Measurements from ENCODE around the gene HIVEP1. TPM values are rescaled to one million over a fixed set of nuclear protein-coding genes. Genes with fewer than 3 reads are reported as not detected.

The HIVEP1 gene
- total RNA-seq, 1 experiment from 2014 or later = 6.6 TPM

DNA sequence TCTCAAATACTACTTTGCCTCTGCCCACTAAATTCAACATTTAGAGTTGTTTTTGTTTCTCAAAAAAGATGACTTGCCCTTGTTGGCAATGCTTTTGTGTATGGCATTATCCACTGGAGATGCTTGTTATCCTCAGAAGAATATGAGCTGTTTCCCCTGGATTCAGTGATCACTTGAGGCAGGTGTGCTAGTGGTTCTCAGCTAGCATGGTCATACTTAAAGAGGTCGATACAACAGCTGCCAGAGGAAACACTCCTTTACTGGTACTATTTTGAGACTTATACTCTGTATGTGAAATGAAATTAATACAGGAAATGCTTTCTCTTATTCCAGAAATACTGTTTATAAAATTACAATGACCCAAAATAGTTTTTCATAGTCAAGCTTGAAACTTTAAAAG, 122.5 kb downstream of the HIVEP1 start:
- H3K9me3 ChIP-seq (ENCODE audit: low read length) = no peaks in the 10 kb centered on the region
- ATAC-seq (no peak), DNase-seq (no peak)
- H2AFZ ChIP-seq (ENCODE audit: low read length) = no peak overlapping the region
- no peak overlapping the region for H3K4me2 ChIP-seq (ENCODE audit: low read length)
- no peaks in the 10 kb centered on the region for H3K27me3 ChIP-seq (ENCODE audit: low read length)
- no peaks in the 10 kb centered on the region for H3K9me2 ChIP-seq (replicated peaks; ENCODE audit: low read length)
- no peak overlapping the region for H3K27ac ChIP-seq (ENCODE audit: low read length)
- peaks cover 9% of the 10 kb centered on the region; the same call in 1 of the 2 replicates for H3K36me3 ChIP-seq (ENCODE audit: low read depth, low read length)
- H4K20me1 ChIP-seq (ENCODE audit: low read length) = no peaks in the 10 kb centered on the region
- peaks cover 39% of the 10 kb centered on the region for H3K4me1 ChIP-seq (ENCODE audit: insufficient read depth, low read length)
- TF ChIP-seq EZH2 (IDR thresholded peaks at IDR 0.05; ENCODE audit: low read length, unreplicated experiment) = no peak
- no peak for TF ChIP-seq CTCF (conservative IDR thresholded peaks at IDR 0.05; ENCODE audit: low read depth, low read length)
- no peak for TF ChIP-seq EZH2phosphoT487 (IDR thresholded peaks at IDR 0.05; ENCODE audit: borderline replicate concordance, low read length)
- H3K4me3 ChIP-seq (ENCODE audit: low read length) = no peak overlapping the region
- ChIA-PET POLR2A (ENCODE audit: unreplicated experiment) (no interaction called here), CTCF (no interaction called here)
- no peak overlapping the region for H3K9ac ChIP-seq (ENCODE audit: low read length)
- H3K79me2 ChIP-seq (ENCODE audit: low read length) = no peaks in the 10 kb centered on the region
- BruUV-seq (replicated peaks) = no TSS peak
- intact Hi-C loops (cut with micrococcal nuclease) = no loop called here
- H3F3A ChIP-seq (ENCODE audit: low read length, unreplicated experiment) = peaks cover 9% of the 10 kb centered on the region

DNA sequence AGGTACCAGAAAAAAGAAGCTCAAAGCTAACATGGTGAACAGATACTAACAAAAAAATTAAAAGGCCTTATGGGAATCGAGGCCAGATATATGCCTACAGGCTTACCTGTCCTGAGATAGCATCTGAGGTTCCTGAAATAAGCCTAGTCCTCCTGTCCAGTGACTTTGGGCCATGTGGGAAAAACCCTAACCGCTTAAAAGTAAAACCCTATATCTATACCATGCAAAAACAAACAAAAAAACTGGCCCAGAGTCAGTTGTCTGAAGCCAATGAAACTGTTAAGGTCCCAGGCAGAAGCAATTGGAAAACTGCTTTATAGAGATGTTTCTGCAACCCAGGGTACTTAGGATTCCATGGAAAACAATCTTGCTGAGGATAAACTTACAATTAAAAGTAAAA, 122.9 kb downstream of the HIVEP1 start:
- intact Hi-C loops (cut with micrococcal nuclease) = no loop called here
- BruUV-seq (replicated peaks) = no TSS peak
- H2AFZ ChIP-seq (ENCODE audit: low read length) = no peak overlapping the region
- TF ChIP-seq CTCF (conservative IDR thresholded peaks at IDR 0.05; ENCODE audit: low read depth, low read length) (no peak), EZH2 (IDR thresholded peaks at IDR 0.05; ENCODE audit: low read length, unreplicated experiment) (no peak), EZH2phosphoT487 (IDR thresholded peaks at IDR 0.05; ENCODE audit: borderline replicate concordance, low read length) (no peak)
- H3K79me2 ChIP-seq (ENCODE audit: low read length) = no peaks in the 10 kb centered on the region
- ChIA-PET POLR2A (ENCODE audit: unreplicated experiment) (no interaction called here), CTCF (no interaction called here)
- no peak overlapping the region for H3K4me2 ChIP-seq (ENCODE audit: low read length)
- no peak overlapping the region for H3K9ac ChIP-seq (ENCODE audit: low read length)
- H4K20me1 ChIP-seq (ENCODE audit: low read length) = no peaks in the 10 kb centered on the region
- no peak overlapping the region for H3K4me3 ChIP-seq (ENCODE audit: low read length)
- peaks cover 12% of the 10 kb centered on the region; the same call in 1 of the 2 replicates for H3K36me3 ChIP-seq (ENCODE audit: low read depth, low read length)
- no peaks in the 10 kb centered on the region for H3K9me3 ChIP-seq (ENCODE audit: low read length)
- no peaks in the 10 kb centered on the region for H3K27me3 ChIP-seq (ENCODE audit: low read length)
- peaks cover 9% of the 10 kb centered on the region for H3F3A ChIP-seq (ENCODE audit: low read length, unreplicated experiment)
- no peak overlapping the region for H3K27ac ChIP-seq (ENCODE audit: low read length)
- H3K4me1 ChIP-seq (ENCODE audit: insufficient read depth, low read length) = peaks cover 39% of the 10 kb centered on the region
- no peaks in the 10 kb centered on the region for H3K9me2 ChIP-seq (replicated peaks; ENCODE audit: low read length)
- no peak for ATAC-seq
- no peak for DNase-seq

GRCh38 chr6:12136905-12137304, 124.8 kb downstream of the HIVEP1 start:
- peak overlapping the region; percentile 80 for H3K27ac ChIP-seq (ENCODE audit: low read length)

More at GRCh38 chr6:12136905-12137304, 124.8 kb downstream of the HIVEP1 start:
- peak; percentile 75 for ATAC-seq
- intact Hi-C loops (cut with micrococcal nuclease) = no loop called here
- Histone ChIP-seq H3K9me3 (ENCODE audit: low read length) (no peaks in the 10 kb centered on the region), H3K9me2 (replicated peaks; ENCODE audit: low read length) (no peaks in the 10 kb centered on the region), H3K27me3 (ENCODE audit: low read length) (no peaks in the 10 kb centered on the region), H3K4me2 (ENCODE audit: low read length) (peak overlapping the region; percentile 76), H3K9ac (ENCODE audit: low read length) (peak overlapping the region; percentile 18; the same call in 1 of the 2 replicates), H3K79me2 (ENCODE audit: low read length) (no peaks in the 10 kb centered on the region), H2AFZ (ENCODE audit: low read length) (0 out of 2 replicates have a peak overlapping the region, but pooled peaks have one; percentile 30), H3K36me3 (ENCODE audit: low read depth, low read length) (peaks cover 16% of the 10 kb centered on the region; the same call in 1 of the 2 replicates), H3K4me1 (ENCODE audit: insufficient read depth, low read length) (peaks cover 37% of the 10 kb centered on the region), H3F3A (ENCODE audit: low read length, unreplicated experiment) (peaks cover 9% of the 10 kb centered on the region), H4K20me1 (ENCODE audit: low read length) (no peaks in the 10 kb centered on the region), H3K4me3 (ENCODE audit: low read length) (peak overlapping the region; percentile 49)
- POLR2A ChIA-PET (ENCODE audit: unreplicated experiment) = interaction anchor here (0.7 kb wide), 1 partner anchor 1199 kb away, joined by 8 read pairs; no protein-coding TSS in a partner anchor
- DNase-seq = peak; percentile 70
- CTCF ChIA-PET = interaction anchor here (0.7 kb wide), 1 partner anchor 153 kb away, joined by 5 read pairs; the partner anchor contains the start of gene EDN1
- TF ChIP-seq EZH2phosphoT487 (IDR thresholded peaks at IDR 0.05; ENCODE audit: borderline replicate concordance, low read length) = no peak
- TF ChIP-seq EZH2 (IDR thresholded peaks at IDR 0.05; ENCODE audit: low read length, unreplicated experiment) = no peak
- BruUV-seq (replicated peaks) = no TSS peak
